RKO (cell line): ENCODE measurements around the gene PCGF3.
"Not testable (repeated sequence)": the region's sequence is repeated elsewhere in the genome, so short reads cannot be mapped to it uniquely, and the experiment has no call there.

Source experiments
- DNase-seq: peaks from one replicate; pipeline ENCODE4 v3.0.0-alpha.2; 2016; ENCODE audit warnings: low spot score

PCGF3 gene

DNA sequence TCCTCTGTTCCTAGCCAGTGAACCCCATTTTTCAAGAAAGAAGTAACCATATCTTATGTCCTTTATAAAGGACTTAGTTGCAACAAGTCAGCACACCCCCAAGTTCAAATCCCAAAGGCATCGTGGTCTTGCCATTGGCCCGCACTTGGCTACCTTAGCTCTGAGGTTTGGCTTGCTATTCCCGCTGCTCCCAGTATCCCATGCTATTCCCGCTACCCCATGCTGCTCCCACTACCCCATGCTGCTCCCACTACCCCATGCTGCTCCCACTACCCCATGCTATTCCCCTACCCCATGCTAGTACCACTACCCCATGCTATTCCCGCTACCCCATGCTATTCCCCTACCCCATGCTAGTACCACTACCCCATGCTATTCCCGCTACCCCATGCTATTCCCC lies 37.4 kb upstream of the PCGF3 start:
- not testable (repeated sequence) for DNase-seq

DNA sequence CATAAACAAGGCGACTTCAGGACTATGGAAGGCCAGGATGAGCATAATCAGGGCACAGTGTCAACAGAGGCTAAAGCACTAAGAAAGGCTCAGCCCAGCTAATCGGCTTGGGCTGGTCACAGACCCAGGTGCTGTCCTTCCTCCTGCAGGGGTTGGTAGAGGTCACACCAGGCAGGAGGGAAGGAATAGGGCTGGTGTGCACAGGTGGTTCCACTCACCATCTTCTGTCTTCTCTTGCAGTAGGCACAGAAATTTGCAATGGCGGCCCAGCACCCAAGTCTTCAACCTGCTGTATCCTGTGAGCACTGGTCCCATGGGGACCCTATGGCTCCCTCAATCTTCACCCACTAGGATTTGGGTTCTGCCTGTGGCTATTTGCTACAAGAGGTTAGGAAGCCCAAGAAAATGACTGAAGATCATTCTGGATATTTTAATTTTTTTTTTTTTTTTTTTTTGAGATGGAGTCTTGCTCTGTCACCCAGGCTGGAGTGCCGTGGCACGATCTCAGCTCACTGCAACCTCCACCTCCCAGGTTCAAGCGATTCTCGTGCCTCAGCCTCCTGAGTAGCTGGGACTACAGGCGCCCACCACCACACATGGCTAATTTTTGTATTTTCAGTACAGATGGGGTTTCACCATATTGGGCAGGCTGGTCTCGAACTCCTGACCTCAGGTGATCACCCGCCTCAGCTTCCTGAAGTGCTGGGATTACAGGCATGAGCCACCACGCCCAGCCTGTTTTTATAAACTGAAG lies 35.6 kb upstream of the PCGF3 start:
- DNase-seq, result not testable (repeated sequence)

DNA sequence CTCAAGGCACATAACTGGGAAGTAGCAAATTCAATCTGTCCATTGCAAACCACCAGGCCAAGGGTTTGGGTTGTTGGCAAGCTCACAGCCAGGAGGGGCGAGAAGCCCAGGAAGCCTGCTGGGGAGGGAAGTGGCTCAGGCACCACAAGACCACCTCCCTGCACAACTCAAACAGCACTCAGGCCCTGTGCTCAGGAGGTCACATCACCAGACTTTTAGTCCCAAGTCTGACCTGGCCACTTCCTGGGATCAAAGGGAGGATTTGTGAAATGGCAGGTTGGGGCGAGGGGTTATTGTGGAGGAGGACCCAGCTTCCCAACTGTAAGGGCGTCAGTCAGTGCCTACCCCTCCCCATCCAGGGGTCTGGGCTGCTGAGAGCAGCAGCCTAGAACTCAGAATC lies 33.9 kb upstream of the PCGF3 start:
- DNase-seq, result no peak

DNA sequence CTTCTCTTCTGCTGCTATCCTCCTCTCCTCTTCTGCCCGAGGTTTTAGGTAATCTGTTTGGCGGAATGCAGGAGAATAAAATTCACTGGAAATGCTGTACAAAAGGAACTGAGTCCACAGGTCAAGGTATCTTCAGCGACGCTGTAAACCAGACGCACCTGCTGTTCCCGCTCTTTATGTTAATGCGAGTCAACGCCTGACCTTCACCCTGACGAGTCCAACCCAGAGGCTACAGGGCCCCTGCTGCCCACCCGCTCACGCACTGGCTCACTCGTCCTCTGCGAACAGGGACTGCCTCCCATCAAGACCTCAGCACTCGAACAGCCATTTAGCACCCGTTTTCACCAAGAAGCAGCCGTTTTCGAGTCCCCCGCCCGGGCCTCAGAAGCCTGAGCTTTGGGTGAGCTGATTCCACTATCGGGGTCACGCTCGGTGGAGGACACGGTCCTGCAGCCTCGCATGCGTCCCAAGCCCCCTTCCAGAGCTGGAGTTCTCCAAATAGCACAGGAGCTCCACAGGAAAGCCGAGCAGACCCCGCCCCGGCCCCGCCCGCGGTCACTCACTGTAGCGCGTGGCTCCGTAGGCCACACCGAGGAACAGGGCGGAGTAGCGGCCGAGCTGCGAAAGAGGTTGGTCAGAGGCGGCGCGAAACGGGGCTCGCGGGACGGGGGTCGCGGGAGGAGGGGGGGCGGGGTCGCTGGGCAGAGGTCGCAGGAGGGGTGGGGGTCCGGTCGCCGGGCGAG lies 32.1 kb upstream of the PCGF3 start:
- DNase-seq, result peak; percentile 38

DNA sequence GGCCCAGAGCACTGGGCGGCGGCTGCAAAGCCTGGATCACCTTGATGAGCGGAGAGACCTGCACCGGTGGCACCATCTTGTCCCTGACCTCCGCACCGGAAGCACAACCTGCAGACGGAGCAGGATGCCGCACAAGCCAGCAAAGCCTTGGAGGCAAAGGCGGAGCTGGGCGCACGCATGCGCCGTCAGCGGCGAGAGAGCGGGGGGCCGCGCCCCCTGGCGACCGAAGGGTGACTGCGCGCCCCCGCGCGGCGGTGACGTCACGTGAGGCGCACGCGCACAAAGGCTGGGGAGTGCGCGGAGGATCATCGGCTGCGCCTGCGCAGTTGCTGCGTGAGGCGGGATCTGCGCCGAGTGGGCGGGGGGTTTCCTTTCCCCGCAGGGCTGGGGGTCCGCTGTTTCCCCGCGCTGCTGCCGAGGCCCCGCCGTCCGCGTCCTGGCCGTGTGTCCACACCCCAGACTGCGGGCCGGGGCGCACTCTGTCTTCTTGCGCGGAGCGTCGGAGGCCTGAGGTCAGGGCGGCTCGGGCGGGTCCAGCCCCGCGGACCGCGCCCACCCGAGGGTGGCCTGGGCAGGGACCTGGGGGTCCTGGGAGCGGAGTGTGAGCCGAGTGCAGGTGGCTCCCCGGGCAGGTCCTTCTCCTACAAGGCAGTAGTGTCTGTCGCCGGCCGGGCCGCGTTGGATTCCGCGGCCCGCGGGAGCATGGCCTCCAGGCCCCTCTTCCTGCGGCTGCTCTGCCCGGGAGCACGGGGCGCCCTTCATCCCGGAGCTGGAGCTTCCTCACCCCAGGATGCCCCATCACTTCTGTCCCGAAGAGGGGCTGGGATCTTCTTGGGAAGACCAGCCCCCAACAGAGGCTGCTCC lies 31.2 kb upstream of the PCGF3 start, which contains the start of the genes ATP5ME and MYL5:
Gene ATP5ME, minus strand, starts transcription at position 105 of the 864 bp plus-strand sequence. Its CDS starts 29 bp downstream, at position 76.
Gene MYL5, plus strand, starts transcription at position 371 of the 864 bp plus-strand sequence. CDS start 3,485 bp downstream, outside the sequence.
- peak; percentile 95 for DNase-seq

DNA sequence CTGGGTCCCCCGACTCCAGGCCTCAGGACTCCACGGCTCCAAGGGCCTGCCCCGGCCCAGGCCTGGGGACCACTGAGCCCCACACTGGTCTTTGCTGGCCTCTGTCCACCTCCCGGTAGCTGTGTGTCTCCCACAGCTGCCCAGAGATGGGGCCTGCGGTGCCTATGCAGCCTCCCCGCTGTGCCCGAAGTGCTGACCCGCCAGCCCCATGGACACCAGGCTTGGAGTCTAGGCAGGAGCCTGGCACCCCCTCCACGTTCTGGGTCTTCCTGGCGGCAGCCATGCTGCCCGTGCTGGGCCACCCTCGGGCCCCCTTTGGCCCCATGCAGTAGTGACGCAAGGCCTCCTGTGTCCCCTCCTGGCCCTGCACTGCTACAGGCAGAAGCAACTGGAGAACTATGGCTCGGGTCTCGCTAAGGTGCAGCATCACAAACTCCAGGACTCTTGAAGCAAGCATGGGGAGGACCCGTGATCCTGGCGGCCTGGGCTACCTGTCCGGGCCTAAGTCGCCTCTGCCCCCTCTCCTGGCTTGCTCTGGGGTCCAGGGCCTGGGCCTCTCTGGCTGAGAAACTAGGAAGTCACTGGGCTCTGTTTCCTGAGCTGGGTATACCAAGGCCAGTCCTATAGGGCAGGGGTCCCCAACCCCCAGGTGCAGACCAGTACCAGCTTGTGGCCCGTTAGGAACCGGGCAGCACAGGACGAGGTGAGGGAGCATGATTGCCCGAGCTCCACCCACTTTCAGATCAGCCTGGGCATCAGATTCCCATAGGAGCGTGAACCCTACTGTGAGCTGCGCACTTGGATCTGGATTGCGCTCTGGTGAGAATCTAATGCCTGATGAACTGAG lies 30.4 kb upstream of the PCGF3 start:
- peak; percentile 48 for DNase-seq

DNA sequence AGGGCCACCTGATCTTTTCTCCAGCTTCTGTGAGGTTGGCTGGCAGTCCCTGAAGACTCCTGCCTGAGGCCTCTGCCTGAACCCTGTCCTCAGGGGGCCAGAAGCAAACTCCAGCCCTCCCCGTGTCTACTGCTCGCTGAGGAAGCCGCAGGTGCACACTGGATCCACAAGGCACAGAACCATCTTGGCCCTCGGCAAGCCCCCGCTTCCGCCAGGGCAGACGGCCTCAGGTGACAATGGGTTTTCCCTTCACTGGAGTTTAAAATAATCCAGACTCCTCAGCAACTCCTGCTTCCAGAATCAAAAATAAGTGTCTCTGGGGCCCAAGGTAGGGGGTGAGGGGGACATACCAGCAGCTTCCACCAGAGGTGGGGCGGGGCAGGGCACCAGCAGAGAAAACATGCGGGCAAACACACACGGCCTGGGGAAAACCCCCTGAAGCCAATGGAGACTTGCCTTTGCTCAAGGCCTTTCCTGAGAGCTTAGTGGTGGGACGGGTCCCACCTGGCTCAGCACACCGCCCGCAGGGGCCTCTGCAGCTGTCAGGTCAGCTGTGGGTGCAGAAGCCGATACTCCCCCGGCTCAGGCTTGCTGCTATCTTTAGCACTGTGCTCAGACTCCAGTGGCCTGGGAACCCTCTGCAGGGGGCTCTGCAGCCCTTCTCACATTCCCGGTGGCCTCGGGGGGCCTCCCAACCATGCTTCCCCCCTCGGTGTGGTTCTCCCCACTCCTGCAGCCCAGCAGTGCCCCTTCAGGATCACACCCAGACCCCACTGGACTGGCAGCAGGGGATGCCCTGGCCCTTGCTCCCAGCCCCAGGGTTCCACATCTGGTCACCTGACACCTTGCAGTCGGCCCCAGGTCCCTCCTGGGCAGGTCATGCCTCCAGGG lies 29.4 kb upstream of the PCGF3 start:
- no peak for DNase-seq

DNA sequence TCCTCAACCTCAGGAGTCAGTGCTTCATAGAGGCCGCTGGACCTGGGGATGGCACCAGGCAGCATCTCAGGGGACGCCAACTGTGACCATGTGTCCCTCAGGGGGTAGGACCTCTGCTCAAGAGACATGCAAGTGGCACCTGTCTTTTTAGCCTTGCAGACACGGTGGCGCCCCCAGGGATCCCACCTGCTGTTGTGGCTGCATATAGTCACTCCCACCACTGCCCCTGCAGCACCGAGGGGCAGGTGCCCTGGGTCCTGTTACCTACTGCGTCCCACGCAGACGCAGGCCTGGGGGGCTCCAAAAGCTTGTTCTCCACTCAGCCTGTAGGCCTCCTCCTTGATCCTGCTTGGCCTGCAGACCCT lies 28.8 kb upstream of the PCGF3 start:
- DNase-seq, result no peak

DNA sequence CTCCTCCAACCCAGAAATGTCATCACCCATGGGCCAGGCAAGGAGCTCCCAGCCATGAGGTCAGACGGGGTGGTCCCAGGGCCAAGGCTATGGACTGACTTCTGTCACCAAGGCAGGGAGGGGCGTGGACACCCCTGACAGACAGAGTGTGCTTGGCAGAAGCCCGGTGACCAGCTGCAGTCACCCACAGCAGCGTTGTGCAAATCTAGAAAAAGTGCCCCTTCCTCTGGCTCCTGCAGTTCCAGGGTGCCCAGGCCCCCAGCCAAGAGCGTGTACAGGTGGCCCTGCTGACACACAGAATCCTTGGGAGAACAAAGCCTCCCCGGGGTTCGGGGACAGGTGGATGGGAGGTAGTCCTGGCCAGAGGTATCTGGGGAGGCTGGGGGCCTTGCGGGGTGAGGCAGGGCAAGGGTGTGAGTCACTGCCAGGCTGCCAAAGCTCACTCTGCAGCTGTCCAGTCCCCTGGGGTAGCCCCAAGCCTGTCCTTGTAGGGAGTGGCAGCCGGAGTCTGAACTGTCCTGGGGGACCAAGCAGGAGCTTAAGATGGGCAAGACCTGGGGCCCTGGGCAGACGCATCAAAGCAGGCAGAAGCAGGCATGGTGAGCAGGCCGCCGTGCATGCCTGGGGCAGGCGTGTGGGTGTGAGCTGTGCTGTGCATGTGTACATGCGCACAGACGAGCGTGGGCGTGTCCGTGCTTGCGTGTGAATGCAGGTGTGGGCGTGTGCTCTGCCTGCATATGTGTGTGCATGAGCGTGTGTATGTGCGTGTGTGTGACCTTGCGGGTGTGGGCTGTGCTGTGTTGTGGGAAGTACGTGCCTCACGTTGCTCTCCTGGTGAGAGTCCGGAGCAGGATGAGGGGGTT lies 28.0 kb upstream of the PCGF3 start:
- peak; percentile 40 for DNase-seq

DNA sequence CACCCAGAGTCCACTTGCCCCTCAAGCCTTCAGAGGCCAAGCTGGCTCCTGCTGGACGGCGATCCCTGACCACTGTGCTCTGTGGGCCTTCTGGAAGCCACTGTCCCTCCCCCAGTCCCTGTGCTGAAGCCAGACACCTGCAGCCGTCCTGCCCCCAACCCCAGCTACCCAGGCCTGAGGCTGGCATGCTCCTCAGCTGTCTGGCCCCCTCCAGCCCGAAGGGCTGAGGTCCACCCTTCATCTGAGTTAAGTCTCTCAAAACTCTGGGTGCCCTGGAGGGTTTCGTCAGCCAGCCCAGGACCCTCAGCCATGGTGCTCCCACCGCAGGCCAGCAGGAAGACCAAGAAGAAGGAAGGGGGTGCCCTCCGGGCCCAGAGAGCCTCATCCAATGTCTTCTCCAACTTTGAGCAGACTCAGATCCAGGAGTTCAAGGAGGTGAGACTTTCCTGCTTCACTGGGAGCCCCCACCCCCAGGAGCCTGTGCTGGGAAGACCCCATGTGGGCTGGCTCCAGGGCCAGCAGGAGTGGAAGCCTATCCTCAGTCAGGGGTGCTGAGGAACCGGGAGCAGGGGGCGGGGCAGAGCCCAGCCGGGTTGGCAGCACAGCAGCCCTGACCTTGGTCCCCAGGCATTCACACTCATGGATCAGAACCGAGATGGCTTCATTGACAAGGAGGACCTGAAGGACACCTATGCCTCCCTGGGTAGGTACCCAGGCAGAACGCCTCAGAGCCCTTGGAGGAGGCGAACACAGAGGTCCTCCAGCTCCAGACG lies 27.1 kb upstream of the PCGF3 start:
- DNase-seq, result no peak

DNA sequence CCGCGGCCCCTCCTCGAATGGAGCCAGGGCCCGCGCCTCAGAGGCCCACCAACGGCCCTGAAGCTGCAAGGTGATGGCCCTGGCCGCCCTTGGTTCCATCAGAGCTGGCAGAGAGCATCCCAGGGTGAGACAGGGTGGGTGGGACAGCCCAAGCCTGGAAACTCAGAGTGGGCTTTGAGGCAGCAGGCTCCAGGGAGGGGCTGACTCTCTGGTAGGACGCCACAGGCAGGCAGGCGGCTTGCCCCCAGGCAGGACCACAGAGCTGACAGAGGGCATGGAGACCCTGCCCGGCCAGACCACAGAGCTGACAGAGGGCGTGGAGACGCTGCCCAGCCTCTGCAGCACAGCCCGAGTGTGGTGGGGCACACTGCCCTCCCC lies 26.5 kb upstream of the PCGF3 start:
- DNase-seq, result no peak

DNA sequence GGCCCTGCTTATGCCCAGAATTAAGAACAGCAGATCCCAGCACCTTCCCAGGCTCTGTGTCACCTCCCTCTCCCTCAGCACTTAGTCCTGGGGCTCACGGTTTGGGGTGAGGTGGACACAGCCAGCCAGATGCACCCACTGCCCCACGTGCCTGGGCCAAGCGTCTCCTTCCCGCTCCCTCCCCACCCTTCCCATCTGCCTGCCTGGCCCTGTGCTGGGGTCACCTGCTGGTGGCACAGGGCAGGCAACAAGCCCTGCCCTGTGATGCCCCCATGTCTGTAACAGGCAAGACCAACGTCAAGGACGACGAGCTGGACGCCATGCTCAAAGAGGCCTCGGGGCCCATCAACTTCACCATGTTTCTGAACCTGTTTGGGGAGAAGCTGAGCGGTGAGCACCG lies 26.0 kb upstream of the PCGF3 start:
- DNase-seq, result no peak

DNA sequence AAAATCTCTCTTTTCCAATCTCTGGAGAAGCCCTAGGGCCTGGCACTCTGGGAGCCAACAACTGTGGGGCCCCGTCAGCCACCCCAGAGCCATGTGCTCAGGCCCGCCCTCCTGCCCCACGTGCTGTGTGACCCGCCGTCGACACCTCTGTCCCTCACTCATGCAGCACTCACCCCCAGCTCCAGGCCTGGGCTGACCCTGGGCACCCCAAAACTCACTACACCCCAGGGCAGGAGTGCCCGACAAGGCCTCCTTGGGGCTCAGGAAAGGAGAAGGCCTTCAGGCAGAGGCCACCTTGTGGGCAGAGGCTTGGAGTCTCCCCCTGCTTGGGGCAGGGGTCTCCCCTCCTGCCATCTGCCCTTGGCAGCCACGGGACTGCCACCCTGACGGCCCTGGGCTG lies 25.5 kb upstream of the PCGF3 start:
- no peak for DNase-seq

DNA sequence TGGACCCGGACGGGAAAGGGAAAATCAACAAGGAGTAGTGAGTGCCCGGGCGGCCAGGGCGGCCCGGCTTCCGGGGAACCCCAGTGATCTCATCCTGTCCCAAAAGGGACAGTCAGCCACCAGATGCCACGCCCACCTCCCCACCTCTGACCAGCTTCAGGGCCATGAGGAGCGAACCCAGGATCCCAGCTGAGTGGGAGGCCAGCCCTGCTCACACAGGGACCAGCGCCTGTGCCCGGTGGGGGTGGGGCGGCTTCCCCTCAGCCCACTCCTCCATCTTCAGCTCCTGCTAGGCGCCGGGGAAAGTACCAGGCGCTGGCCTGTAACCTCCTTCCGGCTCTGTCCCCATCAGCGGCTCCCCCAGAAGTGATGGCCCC lies 25.1 kb upstream of the PCGF3 start:
- DNase-seq, result peak; percentile 43

DNA sequence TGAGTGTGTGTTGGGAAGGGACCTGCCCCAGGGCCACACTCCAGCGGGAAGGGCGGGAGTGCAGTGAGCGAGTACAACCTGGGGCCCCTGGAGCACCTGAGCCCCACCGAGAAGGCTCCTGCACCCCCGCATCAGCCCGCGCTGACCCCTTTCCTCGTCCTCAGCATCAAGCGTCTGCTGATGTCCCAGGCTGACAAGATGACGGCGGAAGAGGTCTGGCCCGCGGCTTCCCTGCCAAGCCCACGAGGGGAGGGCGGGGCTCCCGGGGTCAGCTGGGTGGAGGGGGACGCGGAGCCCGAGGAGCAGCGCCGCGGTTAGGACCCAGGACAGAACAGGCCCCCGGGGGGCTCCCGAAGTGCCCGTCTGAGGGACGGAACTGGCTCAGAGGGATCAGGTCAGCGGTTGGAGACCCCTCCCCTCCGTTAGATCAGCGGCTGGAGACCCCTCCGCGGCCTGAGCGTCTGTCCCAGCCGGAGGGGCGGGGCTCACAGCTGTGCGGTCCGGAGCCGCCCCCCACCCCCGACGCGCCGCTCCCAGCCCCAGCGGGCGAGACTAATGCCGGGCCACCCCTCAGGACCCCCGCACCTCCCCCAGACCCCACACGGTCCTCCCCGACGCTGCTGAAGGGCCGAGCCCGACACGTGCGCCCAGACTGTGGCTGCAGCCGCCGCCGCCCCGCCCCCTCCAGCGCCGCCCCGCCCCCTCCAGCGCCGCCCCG lies 24.5 kb upstream of the PCGF3 start:
- DNase-seq, result no peak

DNA sequence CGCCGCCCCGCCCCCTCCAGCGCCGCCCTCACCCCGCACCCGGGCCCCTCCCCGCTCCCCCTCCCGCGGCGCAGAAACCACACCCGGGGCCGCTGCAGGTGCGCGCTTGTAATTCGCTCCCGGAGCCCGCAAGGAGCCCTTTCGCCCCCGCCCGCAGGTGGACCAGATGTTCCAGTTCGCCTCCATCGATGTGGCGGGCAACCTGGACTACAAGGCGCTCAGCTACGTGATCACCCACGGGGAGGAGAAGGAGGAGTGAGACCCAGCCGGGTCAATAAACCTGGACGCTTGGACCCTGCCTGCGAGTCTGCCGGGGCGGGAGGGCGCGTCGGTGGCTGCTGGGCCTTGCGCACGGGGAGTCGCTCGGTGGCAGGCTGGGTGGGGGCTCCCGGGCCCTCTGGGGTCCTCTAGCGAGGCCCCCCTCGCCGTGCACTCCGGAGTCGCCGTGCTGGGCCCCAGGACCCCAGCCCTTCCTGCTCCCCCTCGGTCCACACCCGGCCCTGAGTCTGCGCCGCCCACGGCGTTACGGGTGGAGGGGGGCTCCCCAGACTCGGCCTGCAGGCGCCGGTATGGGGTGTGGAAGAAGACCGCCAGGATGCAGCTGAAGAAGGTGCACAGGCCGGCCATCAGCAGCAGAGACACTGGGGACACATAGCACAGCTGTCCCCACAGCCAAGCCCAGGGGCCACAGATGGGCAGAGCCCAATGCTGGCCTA lies 23.7 kb upstream of the PCGF3 start:
- DNase-seq, result no peak

DNA sequence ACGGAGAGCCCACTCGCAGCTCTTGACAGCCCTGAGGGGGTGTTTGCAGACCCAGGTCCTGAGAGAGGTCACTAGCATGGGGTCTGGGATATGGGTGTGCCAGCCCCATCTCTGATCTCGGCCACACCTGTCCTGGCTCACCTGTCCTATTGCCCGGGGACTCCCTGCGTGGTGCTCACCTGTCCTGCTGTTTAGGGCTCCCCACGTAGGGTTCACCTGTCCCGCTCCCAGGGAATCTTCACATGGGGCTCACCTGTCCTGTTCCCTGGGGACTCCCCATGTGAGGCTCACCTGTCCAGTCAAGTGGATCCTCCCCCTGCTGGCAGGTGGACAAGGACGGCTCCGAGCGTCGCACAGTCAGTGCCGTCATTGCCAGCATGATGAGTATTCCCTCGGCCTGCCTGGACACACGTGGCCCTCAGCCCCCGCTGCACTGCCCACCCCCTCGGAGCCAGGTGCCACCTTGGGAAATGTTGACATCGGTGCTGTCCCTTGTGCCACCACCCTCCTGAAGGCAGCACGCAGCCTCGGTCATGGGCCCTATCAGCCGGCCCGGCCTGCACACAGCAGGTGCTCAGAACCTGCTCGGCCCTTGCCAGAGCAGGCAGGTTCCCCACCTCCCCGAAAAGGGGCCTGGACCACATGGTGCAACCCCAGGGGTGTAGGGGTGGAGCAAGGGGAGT lies 23.0 kb upstream of the PCGF3 start:
- DNase-seq, result no peak
